DMS53 (cell line): ENCODE data around the gene B3GNT3.
"Not testable (repeated sequence)": the region's sequence is repeated elsewhere in the genome, so short reads cannot be mapped to it uniquely, and the experiment has no call there.

Experiments
- DNase-seq: peaks from one replicate; lab custom pipeline; 2025; lab: John Stamatoyannopoulos, UW

The B3GNT3 gene

DNA sequence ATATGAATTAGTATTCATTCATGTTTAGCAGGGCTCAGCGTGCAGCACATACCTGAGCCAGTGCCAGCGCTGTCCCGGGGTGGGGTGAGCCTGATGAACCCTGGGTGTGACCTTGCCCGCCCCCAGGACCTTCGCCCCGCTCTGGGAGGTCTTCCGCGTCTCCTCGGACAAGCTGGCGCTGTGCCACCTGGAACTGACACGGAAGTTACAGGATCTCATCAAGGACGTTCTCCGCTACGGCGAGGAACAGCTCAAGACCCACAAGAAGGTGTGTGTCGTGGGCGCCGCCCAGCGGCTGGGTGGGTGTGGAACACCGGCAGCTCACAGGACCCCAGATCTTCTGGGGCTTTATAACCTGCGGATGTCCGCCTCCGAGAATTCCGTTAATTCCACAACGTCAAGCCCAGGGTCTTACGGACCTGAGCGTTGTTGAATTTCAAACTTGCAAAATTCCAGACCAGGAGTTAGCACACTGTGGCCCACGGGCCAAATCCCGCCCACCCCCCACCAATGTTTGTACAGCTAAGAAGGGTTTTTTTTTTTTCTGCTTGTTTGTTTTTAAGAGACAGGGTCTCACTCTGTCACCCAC lies 28.3 kb upstream of the B3GNT3 start:
- peak; percentile 92 for DNase-seq

DNA sequence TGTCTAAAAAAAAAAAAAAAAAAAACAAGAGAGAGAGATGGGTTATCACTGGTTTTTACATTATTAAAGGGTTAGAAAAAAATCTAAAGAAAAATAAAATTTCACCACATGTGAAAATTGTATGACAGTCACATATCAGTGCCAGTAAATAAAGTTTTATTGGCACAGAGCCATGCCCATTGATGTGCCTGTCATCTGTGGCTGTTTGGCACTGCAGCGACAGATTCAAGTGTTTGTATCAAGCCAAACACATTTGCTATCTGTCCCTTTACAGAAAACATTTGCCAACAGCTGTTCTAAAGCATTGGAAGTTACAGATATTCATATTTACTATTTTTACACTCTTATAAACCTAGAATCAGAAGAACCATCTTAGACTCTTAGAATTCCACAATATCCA lies 27.4 kb upstream of the B3GNT3 start:
- no peak for DNase-seq

DNA sequence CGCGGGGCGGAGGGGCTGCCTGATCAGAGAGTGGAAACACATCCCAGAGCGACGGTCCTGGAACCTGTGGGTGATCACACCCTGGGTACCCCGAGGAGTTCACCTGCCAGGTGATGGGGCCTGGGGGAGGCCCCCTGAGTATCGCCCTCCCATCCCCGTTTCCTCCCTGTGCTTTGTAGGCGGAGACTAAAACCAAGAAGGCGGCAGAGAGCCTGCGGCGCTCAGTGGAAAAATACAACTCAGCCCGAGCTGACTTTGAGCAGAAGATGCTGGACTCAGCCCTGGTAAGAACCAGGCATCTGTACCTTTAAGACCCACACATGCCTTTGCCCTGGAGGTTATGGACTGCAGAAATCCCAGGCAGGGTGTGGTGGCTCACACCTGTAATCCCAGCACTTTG lies 24.3 kb upstream of the B3GNT3 start:
- no peak for DNase-seq

DNA sequence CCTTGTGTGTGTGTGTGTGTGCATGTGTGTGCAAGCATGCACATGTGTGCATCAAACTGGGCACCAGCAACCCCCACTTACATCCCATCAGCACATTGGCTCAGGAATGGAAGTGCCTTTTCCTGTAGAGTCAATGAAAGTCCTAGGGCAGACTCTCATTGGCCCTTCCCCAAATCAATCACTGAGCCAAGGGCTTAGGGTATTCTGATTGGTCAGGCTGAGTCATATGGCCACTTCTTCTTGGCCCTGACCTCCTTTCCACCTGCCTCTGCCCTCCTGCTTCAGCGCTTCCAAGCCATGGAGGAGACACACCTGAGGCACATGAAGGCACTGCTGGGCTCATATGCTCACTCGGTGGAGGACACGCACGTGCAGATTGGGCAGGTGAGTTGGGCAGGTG lies 22.8 kb upstream of the B3GNT3 start:
- peak; percentile 44 for DNase-seq

DNA sequence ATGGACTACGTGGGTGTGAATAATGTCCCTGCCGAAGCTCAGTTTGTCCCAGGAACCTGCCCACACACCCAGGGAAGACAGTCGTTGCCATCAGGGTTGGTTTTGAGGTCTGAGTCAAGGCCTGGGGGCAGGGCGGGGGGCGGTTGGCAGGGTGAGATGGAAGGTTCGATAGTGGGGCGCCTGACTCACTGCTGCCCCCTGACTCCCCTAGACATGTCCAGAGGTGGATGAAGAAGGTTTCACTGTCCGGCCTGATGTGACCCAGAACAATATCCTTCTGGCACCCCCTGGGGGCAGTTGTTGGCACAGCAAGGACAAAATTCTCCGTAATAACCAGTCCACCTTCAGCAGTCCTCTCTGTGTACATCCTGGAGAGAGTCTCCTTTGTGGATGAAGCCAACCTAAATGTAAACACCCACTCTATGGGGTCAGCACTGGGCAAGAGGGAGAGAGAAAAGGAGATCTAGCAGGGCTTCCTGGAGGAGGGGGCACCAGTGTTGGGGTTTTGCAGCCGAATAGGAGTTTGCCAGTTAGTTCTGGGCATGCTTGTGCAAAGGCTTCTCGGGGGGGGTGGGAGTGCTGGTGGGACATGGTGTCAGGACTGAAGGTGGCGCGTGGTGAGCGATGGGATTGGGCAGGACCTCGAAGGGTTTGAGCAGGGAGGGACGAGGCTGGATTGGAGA lies 19.6 kb upstream of the B3GNT3 start:
- peak; percentile 42 for DNase-seq

DNA sequence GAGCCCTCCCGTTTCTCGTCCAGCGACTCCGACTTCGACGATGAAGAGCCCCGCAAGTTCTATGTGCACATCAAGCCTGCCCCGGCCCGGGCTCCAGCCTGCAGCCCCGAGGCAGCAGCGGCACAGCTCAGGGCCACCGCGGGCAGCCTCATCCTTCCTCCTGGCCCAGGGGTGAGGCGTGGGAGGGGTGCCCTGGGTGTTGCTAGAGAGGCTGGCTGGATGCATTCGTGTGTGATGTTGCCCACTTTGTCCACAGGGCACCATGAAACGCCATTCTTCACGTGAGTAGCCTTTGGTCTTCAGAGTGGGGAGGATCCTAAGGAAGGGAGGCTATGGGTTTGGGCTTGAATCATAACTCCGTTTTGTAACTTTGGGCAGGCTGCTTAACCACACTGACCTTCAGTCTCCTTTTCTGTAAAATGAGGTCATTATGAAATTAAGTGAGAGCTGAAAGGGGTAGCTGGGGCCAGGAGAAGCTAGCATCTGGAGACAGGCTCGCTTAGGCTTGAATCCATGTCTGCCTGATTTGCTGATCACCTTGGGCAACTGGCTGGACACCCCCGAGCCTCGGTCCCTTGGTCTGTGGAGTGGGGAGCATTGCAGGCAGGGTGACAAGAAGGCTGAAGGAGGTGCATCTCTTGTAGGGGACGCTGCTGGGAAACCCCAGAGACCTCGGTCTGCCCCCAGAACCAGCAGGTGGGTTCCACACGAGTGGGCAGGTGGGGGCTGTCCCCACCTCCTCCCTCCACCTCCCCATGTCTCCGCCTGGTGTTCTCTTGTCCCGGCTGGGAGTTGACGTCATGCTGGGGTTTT lies 18.7 kb upstream of the B3GNT3 start:
- DNase-seq = no peak

- not testable (repeated sequence) for DNase-seq
Measured at GRCh38 chr19:17777840-17778239, 17.1 kb upstream of the B3GNT3 start.

GRCh38 chr19:17778251-17778967 lies 16.5 kb upstream of the B3GNT3 start:
- peak; percentile 78 for DNase-seq

- DNase-seq = peak; percentile 67
Measured at GRCh38 chr19:17778968-17779929, 15.7 kb upstream of the B3GNT3 start.

- no peak for DNase-seq
Measured at GRCh38 chr19:17780781-17781180, 14.2 kb upstream of the B3GNT3 start.

- not testable (repeated sequence) for DNase-seq
Measured at GRCh38 chr19:17783721-17784120, 11.2 kb upstream of the B3GNT3 start.

- DNase-seq = peak; percentile 83
Measured at GRCh38 chr19:17784201-17785008, 10.5 kb upstream of the B3GNT3 start.

GRCh38 chr19:17787274-17787913 lies 7.5 kb upstream of the B3GNT3 start:
- DNase-seq = no peak

DNA sequence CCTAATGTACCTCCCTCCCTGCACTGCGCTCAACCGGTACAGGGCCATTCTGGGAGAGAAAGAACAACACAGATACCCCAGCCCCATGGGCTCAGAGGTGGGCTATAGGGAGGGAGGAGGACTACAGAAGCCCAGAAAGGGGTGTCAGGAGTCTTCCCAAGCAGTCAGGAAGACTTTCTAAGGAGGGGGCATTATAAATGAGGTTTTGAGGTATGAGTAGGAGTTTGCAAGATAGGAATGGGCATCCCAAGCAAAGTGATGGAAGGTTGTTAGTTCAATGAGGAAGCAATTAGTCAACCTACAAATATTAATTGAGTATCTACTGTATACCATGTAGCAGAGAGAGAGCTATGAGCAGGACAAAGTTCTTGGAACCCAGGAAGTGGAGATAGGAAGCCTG lies 6.3 kb upstream of the B3GNT3 start:
- no peak for DNase-seq

GRCh38 chr19:17790059-17790780 lies 4.7 kb upstream of the B3GNT3 start:
- peak; percentile 71 for DNase-seq

DNA sequence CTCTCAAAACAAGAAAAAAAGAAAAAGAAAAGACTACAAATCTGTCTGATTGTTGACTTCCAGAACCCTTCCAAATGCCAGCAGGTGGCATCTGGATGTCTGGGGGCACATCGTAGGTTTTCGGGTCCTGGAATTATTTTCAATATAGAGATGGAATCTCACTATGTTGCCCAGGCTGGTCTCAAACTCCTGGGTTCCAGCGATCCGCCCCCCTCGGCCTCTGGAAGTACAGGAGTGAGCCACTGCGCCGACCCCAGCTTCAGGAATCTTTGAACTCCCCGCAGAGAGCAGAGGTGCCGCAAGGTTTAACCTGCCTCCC lies 567 bp upstream of the B3GNT3 start:
- DNase-seq = no peak

GRCh38 chr19:17795495-17795856 lies 538 bp downstream of the B3GNT3 start:
- no peak for DNase-seq

DNA sequence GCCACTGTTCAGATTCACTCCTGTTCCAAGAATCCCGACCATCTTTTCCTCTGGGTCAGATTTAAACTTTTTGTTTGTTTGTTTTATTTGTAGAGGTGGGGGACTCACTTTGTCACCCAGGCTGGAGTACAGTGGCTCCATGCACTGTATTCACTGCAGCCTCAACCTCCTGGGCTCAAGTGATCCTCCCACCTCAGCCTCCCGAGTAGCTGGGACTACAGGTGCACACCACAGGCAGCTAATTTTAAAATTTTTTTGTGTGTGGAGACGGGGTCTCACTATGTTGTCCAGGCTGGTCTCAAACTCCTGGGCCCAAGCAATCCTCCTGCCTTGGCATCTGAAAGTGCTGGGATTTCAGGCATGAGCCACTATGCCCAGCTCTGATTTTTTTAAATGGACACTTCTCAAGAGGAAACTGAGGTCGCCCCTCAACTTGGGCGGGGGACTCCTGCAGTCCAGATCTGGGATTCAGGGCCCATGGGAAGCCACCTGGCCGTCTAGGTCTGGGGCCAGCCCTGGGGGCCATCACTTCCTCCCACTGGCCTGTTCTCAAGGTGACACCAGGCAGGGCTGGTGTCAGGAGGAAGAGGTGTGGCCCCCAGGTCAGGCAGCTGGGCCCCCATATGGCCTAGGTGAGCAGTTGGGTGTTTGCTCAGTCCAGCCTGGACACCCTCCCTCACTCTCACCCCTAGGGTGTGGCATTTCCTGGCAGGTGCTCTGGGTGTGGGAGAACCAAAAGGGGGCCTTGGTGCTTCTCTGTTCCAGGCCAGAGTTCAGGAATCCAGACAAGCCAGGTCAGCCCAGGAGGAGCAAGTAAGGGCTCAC lies 1.3 kb downstream of the B3GNT3 start:
- DNase-seq = peak; percentile 51
